Immature natural killer cell (primary cell): Measurements from ENCODE around the gene ERICH6B. TPM values are rescaled to one million over a fixed set of nuclear protein-coding genes. Genes with fewer than 3 reads are reported as not detected.
A peak's percentile ranks its signal among the peaks of the same experiment; 100 is the strongest.

ENCODE experiments used
- DNase-seq, 3 donors: peaks; one replicate each; pipeline ENCODE4 v3.0.0; 2022; ENCODE audit warnings: mixed read lengths in 1 of 3
- H3K27ac Mint-ChIP-seq, 6 donors: one replicate each; pipeline ENCODE4 v1.8.0; 2020; ENCODE audit warnings: mixed read lengths in 6 of 6, mild to moderate bottlenecking in 5 of 6, inconsistent platforms in 4 of 6, moderate library complexity in 3 of 6
- H3K27me3 Mint-ChIP-seq, 3 donors: one replicate each; pipeline ENCODE4 v1.8.0; 2020 to 2021; ENCODE audit warnings: low read depth in 3 of 3, mild to moderate bottlenecking in 3 of 3, mixed read lengths in 3 of 3, moderate library complexity in 3 of 3, inconsistent platforms in 1 of 3
- H3K36me3 Mint-ChIP-seq, 3 donors: one replicate each; pipeline ENCODE4 v1.8.0; 2020; ENCODE audit warnings: mixed read lengths in 3 of 3, inconsistent platforms in 2 of 3, mild to moderate bottlenecking in 2 of 3
- H3K4me1 Mint-ChIP-seq, 2 donors: one replicate each; pipeline ENCODE4 v1.8.0; 2020; ENCODE audit warnings: inconsistent platforms in 2 of 2, mild to moderate bottlenecking in 2 of 2, mixed read lengths in 2 of 2, moderate library complexity in 1 of 2
- H3K4me3 Mint-ChIP-seq, 5 donors: one replicate each; pipeline ENCODE4 v1.8.0; 2020; ENCODE audit warnings: mild to moderate bottlenecking in 5 of 5, mixed read lengths in 5 of 5, inconsistent platforms in 3 of 5, moderate library complexity in 3 of 5
- H3K9me3 Mint-ChIP-seq, 6 donors: one replicate each; pipeline ENCODE4 v1.8.0; 2020; ENCODE audit warnings: mild to moderate bottlenecking in 6 of 6, mixed read lengths in 6 of 6, inconsistent platforms in 4 of 6, moderate library complexity in 3 of 6
- polyA plus RNA-seq, 3 donors: library from polyadenylated mRNA; unstranded; fragments of 300-500 nt; fragmentation: Illumina TruSeq; gene quantifications; one replicate each; pipeline ENCODE4 v1.2.3, GENCODE V29; 2021

The ERICH6B gene
- polyA plus RNA-seq, 3 donors from 2014 or later: 0.50 TPM; not detected in 2

GRCh38 chr13:45521297-45521696 lies 94.2 kb downstream of the ERICH6B start:
- no peak for DNase-seq
- Mint-ChIP-seq H3K4me3 (no peak overlapping the region), H3K4me1 (peaks cover 1 to 8% of the 10 kb centered on the region in 2 donors), H3K36me3 (peaks cover 25 to 58% (median 45%) of the 10 kb centered on the region in 3 donors), H3K27ac (peak overlapping the region in 3 of 6 donors; percentile 5 to 70 (median 38)), H3K27me3 (peaks cover 0 to 3% (median 2%) of the 10 kb centered on the region in 3 donors), H3K9me3 (no peaks in the 10 kb centered on the region)

GRCh38 chr13:45519493-45519892 lies 96.0 kb downstream of the ERICH6B start:
- Mint-ChIP-seq H3K4me3 (no peak overlapping the region), H3K4me1 (peaks cover 1 to 12% of the 10 kb centered on the region in 2 donors), H3K27me3 (peaks cover 0 to 3% (median 2%) of the 10 kb centered on the region in 3 donors), H3K36me3 (peaks cover 18 to 54% (median 45%) of the 10 kb centered on the region in 3 donors), H3K9me3 (no peaks in the 10 kb centered on the region), H3K27ac (peak overlapping the region in 1 of 6 donors; percentile 4)
- DNase-seq: no peak

- peaks cover 0 to 3% (median 2%) of the 10 kb centered on the region in 3 donors for H3K27me3 Mint-ChIP-seq
- H3K36me3 Mint-ChIP-seq: peaks cover 18 to 54% (median 46%) of the 10 kb centered on the region in 3 donors
- no peak overlapping the region for H3K4me3 Mint-ChIP-seq
- peak overlapping the region in 2 of 6 donors; percentile 1 to 53 for H3K27ac Mint-ChIP-seq
- H3K9me3 Mint-ChIP-seq: no peaks in the 10 kb centered on the region
- peaks cover 1 to 12% of the 10 kb centered on the region in 2 donors for H3K4me1 Mint-ChIP-seq
- DNase-seq: no peak
Measured at GRCh38 chr13:45518525-45519245, 96.9 kb downstream of the ERICH6B start.

GRCh38 chr13:45516757-45517156 lies 98.8 kb downstream of the ERICH6B start:
- Mint-ChIP-seq H3K4me1 (peaks cover 1 to 6% of the 10 kb centered on the region in 2 donors), H3K27me3 (peaks cover 0 to 3% (median 2%) of the 10 kb centered on the region in 3 donors), H3K4me3 (no peak overlapping the region), H3K9me3 (no peaks in the 10 kb centered on the region), H3K27ac (no peak overlapping the region), H3K36me3 (peaks cover 18 to 53% (median 46%) of the 10 kb centered on the region in 3 donors)
- no peak for DNase-seq

GRCh38 chr13:45512098-45512496 lies 103.4 kb downstream of the ERICH6B start:
- Mint-ChIP-seq H3K27me3 (no peaks in the 10 kb centered on the region), H3K36me3 (peaks cover 7 to 40% (median 28%) of the 10 kb centered on the region in 3 donors), H3K27ac (peak overlapping the region in 5 of 6 donors; percentile 11 to 68 (median 62)), H3K4me3 (no peak overlapping the region), H3K9me3 (no peaks in the 10 kb centered on the region), H3K4me1 (peaks cover 1 to 11% of the 10 kb centered on the region in 2 donors)
- no peak for DNase-seq

GRCh38 chr13:45511310-45512097 lies 104.0 kb downstream of the ERICH6B start:
- Mint-ChIP-seq H3K4me3 (no peak overlapping the region), H3K9me3 (no peaks in the 10 kb centered on the region), H3K4me1 (peaks cover 1 to 11% of the 10 kb centered on the region in 2 donors), H3K27ac (peak overlapping the region in 5 of 6 donors; percentile 11 to 87 (median 62)), H3K27me3 (no peaks in the 10 kb centered on the region), H3K36me3 (peaks cover 7 to 40% (median 29%) of the 10 kb centered on the region in 3 donors)
- peak; percentile 42 to 50 (median 49) for DNase-seq

GRCh38 chr13:45510672-45511071 lies 104.9 kb downstream of the ERICH6B start:
- H3K36me3 Mint-ChIP-seq: peaks cover 7 to 39% (median 28%) of the 10 kb centered on the region in 3 donors
- H3K9me3 Mint-ChIP-seq: no peaks in the 10 kb centered on the region
- H3K4me1 Mint-ChIP-seq: peaks cover 3 to 9% of the 10 kb centered on the region in 2 donors
- no peak for DNase-seq
- no peaks in the 10 kb centered on the region for H3K27me3 Mint-ChIP-seq
- H3K27ac Mint-ChIP-seq: peak overlapping the region in 4 of 6 donors; percentile 31 to 66 (median 50)
- H3K4me3 Mint-ChIP-seq: no peak overlapping the region

- no peaks in the 10 kb centered on the region for H3K27me3 Mint-ChIP-seq
- peaks cover 3 to 7% of the 10 kb centered on the region in 2 donors for H3K4me1 Mint-ChIP-seq
- no peak for DNase-seq
- peaks cover 7 to 43% (median 27%) of the 10 kb centered on the region in 3 donors for H3K36me3 Mint-ChIP-seq
- H3K9me3 Mint-ChIP-seq: no peaks in the 10 kb centered on the region
- H3K4me3 Mint-ChIP-seq: no peak overlapping the region
- H3K27ac Mint-ChIP-seq: peak overlapping the region in 4 of 6 donors; percentile 15 to 68 (median 44)
Measured at GRCh38 chr13:45508776-45509175, 106.8 kb downstream of the ERICH6B start.

- Mint-ChIP-seq H3K4me1 (peaks cover 3 to 16% of the 10 kb centered on the region in 2 donors), H3K36me3 (peaks cover 10 to 43% (median 29%) of the 10 kb centered on the region in 3 donors), H3K27ac (peak overlapping the region in 3 of 6 donors; percentile 18 to 40 (median 18)), H3K4me3 (no peak overlapping the region), H3K9me3 (no peaks in the 10 kb centered on the region), H3K27me3 (no peaks in the 10 kb centered on the region)
- DNase-seq: no peak
Measured at GRCh38 chr13:45506811-45507210, 108.7 kb downstream of the ERICH6B start.

GRCh38 chr13:45503658-45504057 lies 111.9 kb downstream of the ERICH6B start:
- H3K27me3 Mint-ChIP-seq: no peaks in the 10 kb centered on the region
- no peak overlapping the region for H3K27ac Mint-ChIP-seq
- H3K36me3 Mint-ChIP-seq: peaks cover 16 to 43% (median 35%) of the 10 kb centered on the region in 3 donors
- no peak for DNase-seq
- H3K9me3 Mint-ChIP-seq: no peaks in the 10 kb centered on the region
- H3K4me3 Mint-ChIP-seq: no peak overlapping the region
- peaks cover 8 to 31% of the 10 kb centered on the region in 2 donors for H3K4me1 Mint-ChIP-seq

- peak overlapping the region in 1 of 6 donors; percentile 82 for H3K27ac Mint-ChIP-seq
- peaks cover 29 to 47% (median 39%) of the 10 kb centered on the region in 3 donors for H3K36me3 Mint-ChIP-seq
- no peak overlapping the region for H3K4me3 Mint-ChIP-seq
- no peaks in the 10 kb centered on the region for H3K27me3 Mint-ChIP-seq
- DNase-seq: no peak
- no peaks in the 10 kb centered on the region for H3K9me3 Mint-ChIP-seq
- H3K4me1 Mint-ChIP-seq: peaks cover 7 to 33% of the 10 kb centered on the region in 2 donors
Measured at GRCh38 chr13:45501175-45501526, 114.4 kb downstream of the ERICH6B start.

GRCh38 chr13:45500492-45501174 lies 114.9 kb downstream of the ERICH6B start:
- no peak for DNase-seq
- Mint-ChIP-seq H3K9me3 (no peaks in the 10 kb centered on the region), H3K36me3 (peaks cover 29 to 45% (median 36%) of the 10 kb centered on the region in 3 donors), H3K27me3 (no peaks in the 10 kb centered on the region), H3K4me1 (peaks cover 6 to 33% of the 10 kb centered on the region in 2 donors), H3K4me3 (no peak overlapping the region), H3K27ac (peak overlapping the region in 3 of 6 donors; percentile 34 to 82 (median 77))

- Mint-ChIP-seq H3K9me3 (no peaks in the 10 kb centered on the region), H3K4me1 (peaks cover 6 to 24% of the 10 kb centered on the region in 2 donors), H3K4me3 (no peak overlapping the region), H3K27me3 (no peaks in the 10 kb centered on the region), H3K36me3 (peaks cover 23 to 37% (median 24%) of the 10 kb centered on the region in 3 donors), H3K27ac (peak overlapping the region in 2 of 6 donors; percentile 13 to 46)
- no peak for DNase-seq
Measured at GRCh38 chr13:45496942-45497341, 118.6 kb downstream of the ERICH6B start.
